ENCODE data around the gene DES.
"Not testable (repeated sequence)": the region's sequence is repeated elsewhere in the genome, so short reads cannot be mapped to it uniquely, and the experiment has no call there.

Gene DES

GRCh38 chr2:219400562-219400961 is 17.6 kb upstream of the DES start:
- DNase-seq = no peak

GRCh38 chr2:219401606-219402005 is 16.6 kb upstream of the DES start:
- no peak for DNase-seq

GRCh38 chr2:219402665-219403515 is 15.3 kb upstream of the DES start:
- peak; percentile 67 for DNase-seq

- DNase-seq = no peak
These were observed 14.3 kb upstream of the DES start for GRCh38 chr2:219403861-219404260.

GRCh38 chr2:219404291-219404910 is 13.8 kb upstream of the DES start:
- DNase-seq = no peak

- DNase-seq = no peak
These were observed 13.2 kb upstream of the DES start for GRCh38 chr2:219404954-219405353.

GRCh38 chr2:219405451-219405850 is 12.7 kb upstream of the DES start:
- DNase-seq = no peak

- DNase-seq = no peak
These were observed 12.0 kb upstream of the DES start for GRCh38 chr2:219405958-219406860.

- DNase-seq = no peak
These were observed 11.3 kb upstream of the DES start for GRCh38 chr2:219406861-219407230.

GRCh38 chr2:219407343-219407742 is 10.8 kb upstream of the DES start:
- DNase-seq = not testable (repeated sequence)

GRCh38 chr2:219408204-219408603 is 10.0 kb upstream of the DES start:
- DNase-seq = no peak

- no peak for DNase-seq
These were observed 9.5 kb upstream of the DES start for GRCh38 chr2:219408631-219409030.

- DNase-seq = no peak
These were observed 8.6 kb upstream of the DES start for GRCh38 chr2:219409619-219410018.

GRCh38 chr2:219410390-219410789 is 7.8 kb upstream of the DES start:
- no peak for DNase-seq

GRCh38 chr2:219414857-219415256 is 3.3 kb upstream of the DES start:
- DNase-seq = no peak

GRCh38 chr2:219415580-219416234 is 2.5 kb upstream of the DES start:
- no peak for DNase-seq

GRCh38 chr2:219416235-219416602 is 2.0 kb upstream of the DES start:
- DNase-seq = no peak

GRCh38 chr2:219416938-219417337 is 1.2 kb upstream of the DES start:
- DNase-seq = no peak

- no peak for DNase-seq
These were observed 803 bp upstream of the DES start for GRCh38 chr2:219417374-219417773.

- DNase-seq = no peak
These were observed 791 bp downstream of the DES start for GRCh38 chr2:219419012-219419324.

- DNase-seq = no peak
These were observed 1.4 kb downstream of the DES start for GRCh38 chr2:219419331-219420197.

- DNase-seq = no peak
These were observed 2.5 kb downstream of the DES start for GRCh38 chr2:219420687-219421086.

Data from CD4-positive, alpha-beta T cell treated with Interleukin-17A for 1 hour (primary cell).